Measurements from ENCODE around the gene EIF5B. TPM values are rescaled to one million over a fixed set of nuclear protein-coding genes. Genes with fewer than 3 reads are reported as not detected.

Gene EIF5B
- total and polyA plus RNA-seq, 2 experiments from 2014 or later: 34.2 to 108 TPM

DNA sequence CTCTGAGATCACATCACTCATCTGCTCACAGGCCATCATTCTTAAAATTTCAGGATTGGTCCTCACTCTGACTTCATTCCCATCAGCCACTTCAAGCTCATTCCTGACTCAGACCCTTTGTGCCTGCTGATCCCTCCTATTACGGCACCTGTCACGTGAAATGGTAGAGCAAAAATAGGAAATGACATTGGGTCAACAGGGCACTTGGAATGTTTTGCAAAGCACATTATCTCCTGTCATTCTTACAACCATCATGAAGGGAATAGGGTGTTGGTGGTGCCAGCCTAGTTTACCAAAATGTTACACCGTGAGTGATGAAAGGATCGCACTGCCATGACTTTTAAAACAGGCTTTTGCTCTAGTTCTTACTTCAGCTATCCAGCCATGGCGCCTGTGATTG lies 61.1 kb downstream of the EIF5B start:
- Mint-ChIP-seq H3K4me1 (peaks cover 12% of the 10 kb centered on the region), H3K27ac (no peak overlapping the region), H3K36me3 (ENCODE audit: low read depth) (peaks cover 91% of the 10 kb centered on the region), H3K9me3 (no peaks in the 10 kb centered on the region), H3K4me3 (no peak overlapping the region), H3K27me3 (ENCODE audit: insufficient read depth, low read depth, poor library complexity) (peaks cover 5% of the 10 kb centered on the region)
- Histone ChIP-seq H3K4me2 (no peak overlapping the region), H3K4me1 (ENCODE audit: insufficient read depth) (no peaks in the 10 kb centered on the region), H3F3A (replicated peaks; ENCODE audit: low read depth) (0 out of 2 replicates have a peak, but pooled peaks cover 3% of the 10 kb centered on the region), H3K79me2 (replicated peaks; ENCODE audit: insufficient read depth) (no peaks in the 10 kb centered on the region), H3K9me2 (ENCODE audit: insufficient read depth) (no peaks in the 10 kb centered on the region), H3K27me3 (ENCODE audit: insufficient read depth) (no peaks in the 10 kb centered on the region), H3K27ac (ENCODE audit: low read depth) (no peak overlapping the region), H3K36me3 (ENCODE audit: insufficient read depth) (peaks cover 75% of the 10 kb centered on the region), H2AFZ (no peak overlapping the region), H4K20me1 (replicated peaks; ENCODE audit: insufficient read depth) (peaks cover 9% of the 10 kb centered on the region; the same call in 1 of the 2 replicates), H3K4me3 (no peak overlapping the region)
- TF ChIP-seq JUNB (IDR thresholded peaks at IDR 0.05; ENCODE audit: unreplicated experiment) (no peak), EZH2phosphoT487 (IDR thresholded peaks at IDR 0.05; ENCODE audit: unreplicated experiment) (no peak), STAT1 (IDR thresholded peaks at IDR 0.05; ENCODE audit: unreplicated experiment) (no peak), ZNF114 (CRISPR knock-in tag; IDR thresholded peaks at IDR 0.05) (no peak), EZH2 (IDR thresholded peaks at IDR 0.05; ENCODE audit: low read depth, unreplicated experiment) (no peak), POLR2AphosphoS5 (IDR thresholded peaks at IDR 0.05; ENCODE audit: low read depth) (no peak), NANOG (IDR thresholded peaks at IDR 0.05; ENCODE audit: borderline replicate concordance) (no peak), ZNF331 (CRISPR knock-in tag; IDR thresholded peaks at IDR 0.05; ENCODE audit: low read depth) (no peak), CREB1 (CRISPR knock-in tag; IDR thresholded peaks at IDR 0.05; ENCODE audit: low read depth) (no peak)
- TF ChIP-seq, protein P1, sequence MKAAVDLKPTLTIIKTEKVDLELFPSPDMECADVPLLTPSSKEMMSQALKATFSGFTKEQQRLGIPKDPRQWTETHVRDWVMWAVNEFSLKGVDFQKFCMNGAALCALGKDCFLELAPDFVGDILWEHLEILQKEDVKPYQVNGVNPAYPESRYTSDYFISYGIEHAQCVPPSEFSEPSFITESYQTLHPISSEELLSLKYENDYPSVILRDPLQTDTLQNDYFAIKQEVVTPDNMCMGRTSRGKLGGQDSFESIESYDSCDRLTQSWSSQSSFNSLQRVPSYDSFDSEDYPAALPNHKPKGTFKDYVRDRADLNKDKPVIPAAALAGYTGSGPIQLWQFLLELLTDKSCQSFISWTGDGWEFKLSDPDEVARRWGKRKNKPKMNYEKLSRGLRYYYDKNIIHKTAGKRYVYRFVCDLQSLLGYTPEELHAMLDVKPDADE (IDR thresholded peaks at IDR 0.05): no peak
- TF ChIP-seq, protein P2, sequence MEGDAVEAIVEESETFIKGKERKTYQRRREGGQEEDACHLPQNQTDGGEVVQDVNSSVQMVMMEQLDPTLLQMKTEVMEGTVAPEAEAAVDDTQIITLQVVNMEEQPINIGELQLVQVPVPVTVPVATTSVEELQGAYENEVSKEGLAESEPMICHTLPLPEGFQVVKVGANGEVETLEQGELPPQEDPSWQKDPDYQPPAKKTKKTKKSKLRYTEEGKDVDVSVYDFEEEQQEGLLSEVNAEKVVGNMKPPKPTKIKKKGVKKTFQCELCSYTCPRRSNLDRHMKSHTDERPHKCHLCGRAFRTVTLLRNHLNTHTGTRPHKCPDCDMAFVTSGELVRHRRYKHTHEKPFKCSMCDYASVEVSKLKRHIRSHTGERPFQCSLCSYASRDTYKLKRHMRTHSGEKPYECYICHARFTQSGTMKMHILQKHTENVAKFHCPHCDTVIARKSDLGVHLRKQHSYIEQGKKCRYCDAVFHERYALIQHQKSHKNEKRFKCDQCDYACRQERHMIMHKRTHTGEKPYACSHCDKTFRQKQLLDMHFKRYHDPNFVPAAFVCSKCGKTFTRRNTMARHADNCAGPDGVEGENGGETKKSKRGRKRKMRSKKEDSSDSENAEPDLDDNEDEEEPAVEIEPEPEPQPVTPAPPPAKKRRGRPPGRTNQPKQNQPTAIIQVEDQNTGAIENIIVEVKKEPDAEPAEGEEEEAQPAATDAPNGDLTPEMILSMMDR (conservative IDR thresholded peaks at IDR 0.05; ENCODE audit: low read depth in 2 of 2): no peak
- TF ChIP-seq, protein P3, sequence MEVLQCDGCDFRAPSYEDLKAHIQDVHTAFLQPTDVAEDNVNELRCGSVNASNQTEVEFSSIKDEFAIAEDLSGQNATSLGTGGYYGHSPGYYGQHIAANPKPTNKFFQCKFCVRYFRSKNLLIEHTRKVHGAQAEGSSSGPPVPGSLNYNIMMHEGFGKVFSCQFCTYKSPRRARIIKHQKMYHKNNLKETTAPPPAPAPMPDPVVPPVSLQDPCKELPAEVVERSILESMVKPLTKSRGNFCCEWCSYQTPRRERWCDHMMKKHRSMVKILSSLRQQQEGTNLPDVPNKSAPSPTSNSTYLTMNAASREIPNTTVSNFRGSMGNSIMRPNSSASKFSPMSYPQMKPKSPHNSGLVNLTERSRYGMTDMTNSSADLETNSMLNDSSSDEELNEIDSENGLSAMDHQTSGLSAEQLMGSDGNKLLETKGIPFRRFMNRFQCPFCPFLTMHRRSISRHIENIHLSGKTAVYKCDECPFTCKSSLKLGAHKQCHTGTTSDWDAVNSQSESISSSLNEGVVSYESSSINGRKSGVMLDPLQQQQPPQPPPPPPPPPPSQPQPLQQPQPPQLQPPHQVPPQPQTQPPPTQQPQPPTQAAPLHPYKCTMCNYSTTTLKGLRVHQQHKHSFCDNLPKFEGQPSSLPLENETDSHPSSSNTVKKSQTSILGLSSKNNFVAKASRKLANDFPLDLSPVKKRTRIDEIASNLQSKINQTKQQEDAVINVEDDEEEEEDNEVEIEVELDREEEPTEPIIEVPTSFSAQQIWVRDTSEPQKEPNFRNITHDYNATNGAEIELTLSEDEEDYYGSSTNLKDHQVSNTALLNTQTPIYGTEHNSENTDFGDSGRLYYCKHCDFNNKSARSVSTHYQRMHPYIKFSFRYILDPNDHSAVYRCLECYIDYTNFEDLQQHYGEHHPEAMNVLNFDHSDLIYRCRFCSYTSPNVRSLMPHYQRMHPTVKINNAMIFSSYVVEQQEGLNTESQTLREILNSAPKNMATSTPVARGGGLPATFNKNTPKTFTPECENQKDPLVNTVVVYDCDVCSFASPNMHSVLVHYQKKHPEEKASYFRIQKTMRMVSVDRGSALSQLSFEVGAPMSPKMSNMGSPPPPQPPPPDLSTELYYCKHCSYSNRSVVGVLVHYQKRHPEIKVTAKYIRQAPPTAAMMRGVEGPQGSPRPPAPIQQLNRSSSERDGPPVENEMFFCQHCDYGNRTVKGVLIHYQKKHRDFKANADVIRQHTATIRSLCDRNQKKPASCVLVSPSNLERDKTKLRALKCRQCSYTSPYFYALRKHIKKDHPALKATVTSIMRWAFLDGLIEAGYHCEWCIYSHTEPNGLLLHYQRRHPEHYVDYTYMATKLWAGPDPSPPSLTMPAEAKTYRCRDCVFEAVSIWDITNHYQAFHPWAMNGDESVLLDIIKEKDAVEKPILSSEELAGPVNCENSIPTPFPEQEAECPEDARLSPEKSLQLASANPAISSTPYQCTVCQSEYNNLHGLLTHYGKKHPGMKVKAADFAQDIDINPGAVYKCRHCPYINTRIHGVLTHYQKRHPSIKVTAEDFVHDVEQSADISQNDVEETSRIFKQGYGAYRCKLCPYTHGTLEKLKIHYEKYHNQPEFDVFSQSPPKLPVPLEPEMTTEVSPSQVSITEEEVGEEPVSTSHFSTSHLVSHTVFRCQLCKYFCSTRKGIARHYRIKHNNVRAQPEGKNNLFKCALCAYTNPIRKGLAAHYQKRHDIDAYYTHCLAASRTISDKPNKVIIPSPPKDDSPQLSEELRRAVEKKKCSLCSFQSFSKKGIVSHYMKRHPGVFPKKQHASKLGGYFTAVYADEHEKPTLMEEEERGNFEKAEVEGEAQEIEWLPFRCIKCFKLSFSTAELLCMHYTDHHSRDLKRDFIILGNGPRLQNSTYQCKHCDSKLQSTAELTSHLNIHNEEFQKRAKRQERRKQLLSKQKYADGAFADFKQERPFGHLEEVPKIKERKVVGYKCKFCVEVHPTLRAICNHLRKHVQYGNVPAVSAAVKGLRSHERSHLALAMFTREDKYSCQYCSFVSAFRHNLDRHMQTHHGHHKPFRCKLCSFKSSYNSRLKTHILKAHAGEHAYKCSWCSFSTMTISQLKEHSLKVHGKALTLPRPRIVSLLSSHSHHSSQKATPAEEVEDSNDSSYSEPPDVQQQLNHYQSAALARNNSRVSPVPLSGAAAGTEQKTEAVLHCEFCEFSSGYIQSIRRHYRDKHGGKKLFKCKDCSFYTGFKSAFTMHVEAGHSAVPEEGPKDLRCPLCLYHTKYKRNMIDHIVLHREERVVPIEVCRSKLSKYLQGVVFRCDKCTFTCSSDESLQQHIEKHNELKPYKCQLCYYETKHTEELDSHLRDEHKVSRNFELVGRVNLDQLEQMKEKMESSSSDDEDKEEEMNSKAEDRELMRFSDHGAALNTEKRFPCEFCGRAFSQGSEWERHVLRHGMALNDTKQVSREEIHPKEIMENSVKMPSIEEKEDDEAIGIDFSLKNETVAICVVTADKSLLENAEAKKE (CRISPR knock-in tag; IDR thresholded peaks at IDR 0.05): no peak
- TF ChIP-seq, protein P4, sequence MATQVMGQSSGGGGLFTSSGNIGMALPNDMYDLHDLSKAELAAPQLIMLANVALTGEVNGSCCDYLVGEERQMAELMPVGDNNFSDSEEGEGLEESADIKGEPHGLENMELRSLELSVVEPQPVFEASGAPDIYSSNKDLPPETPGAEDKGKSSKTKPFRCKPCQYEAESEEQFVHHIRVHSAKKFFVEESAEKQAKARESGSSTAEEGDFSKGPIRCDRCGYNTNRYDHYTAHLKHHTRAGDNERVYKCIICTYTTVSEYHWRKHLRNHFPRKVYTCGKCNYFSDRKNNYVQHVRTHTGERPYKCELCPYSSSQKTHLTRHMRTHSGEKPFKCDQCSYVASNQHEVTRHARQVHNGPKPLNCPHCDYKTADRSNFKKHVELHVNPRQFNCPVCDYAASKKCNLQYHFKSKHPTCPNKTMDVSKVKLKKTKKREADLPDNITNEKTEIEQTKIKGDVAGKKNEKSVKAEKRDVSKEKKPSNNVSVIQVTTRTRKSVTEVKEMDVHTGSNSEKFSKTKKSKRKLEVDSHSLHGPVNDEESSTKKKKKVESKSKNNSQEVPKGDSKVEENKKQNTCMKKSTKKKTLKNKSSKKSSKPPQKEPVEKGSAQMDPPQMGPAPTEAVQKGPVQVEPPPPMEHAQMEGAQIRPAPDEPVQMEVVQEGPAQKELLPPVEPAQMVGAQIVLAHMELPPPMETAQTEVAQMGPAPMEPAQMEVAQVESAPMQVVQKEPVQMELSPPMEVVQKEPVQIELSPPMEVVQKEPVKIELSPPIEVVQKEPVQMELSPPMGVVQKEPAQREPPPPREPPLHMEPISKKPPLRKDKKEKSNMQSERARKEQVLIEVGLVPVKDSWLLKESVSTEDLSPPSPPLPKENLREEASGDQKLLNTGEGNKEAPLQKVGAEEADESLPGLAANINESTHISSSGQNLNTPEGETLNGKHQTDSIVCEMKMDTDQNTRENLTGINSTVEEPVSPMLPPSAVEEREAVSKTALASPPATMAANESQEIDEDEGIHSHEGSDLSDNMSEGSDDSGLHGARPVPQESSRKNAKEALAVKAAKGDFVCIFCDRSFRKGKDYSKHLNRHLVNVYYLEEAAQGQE (IDR thresholded peaks at IDR 0.05; ENCODE audit: unreplicated experiment): no peak
- no peak for ATAC-seq
- no peak for DNase-seq (ENCODE audit: low spot score)
